ENCODE data around the gene ACTR5. TPM values are rescaled to one million over a fixed set of nuclear protein-coding genes. Genes with fewer than 3 reads are reported as not detected.

ACTR5 gene
- total RNA-seq, 1 experiment from 2014 or later: 18.3 TPM

- H3K9ac ChIP-seq (ENCODE audit: low read length): no peak overlapping the region
- no peak overlapping the region for H3K4me3 ChIP-seq (ENCODE audit: low read length)
- H3K9me2 ChIP-seq (replicated peaks; ENCODE audit: low read length): no peaks in the 10 kb centered on the region
- ChIA-PET POLR2A (ENCODE audit: unreplicated experiment) (no interaction called here), CTCF (no interaction called here)
- no peaks in the 10 kb centered on the region for H3F3A ChIP-seq (ENCODE audit: low read length, unreplicated experiment)
- no peak overlapping the region for H2AFZ ChIP-seq (ENCODE audit: low read length)
- no peaks in the 10 kb centered on the region for H3K9me3 ChIP-seq (ENCODE audit: low read length)
- peaks cover 24% of the 10 kb centered on the region; the same call in 1 of the 2 replicates for H3K36me3 ChIP-seq (ENCODE audit: low read depth, low read length)
- peaks cover 3% of the 10 kb centered on the region for H3K4me1 ChIP-seq (ENCODE audit: insufficient read depth, low read length)
- no peaks in the 10 kb centered on the region for H3K79me2 ChIP-seq (ENCODE audit: low read length)
- intact Hi-C loops (cut with micrococcal nuclease): no loop called here
- ATAC-seq: no peak
- H3K4me2 ChIP-seq (ENCODE audit: low read length): no peak overlapping the region
- DNase-seq: no peak
- H3K27ac ChIP-seq (ENCODE audit: low read length): no peak overlapping the region
- BruUV-seq (replicated peaks): no TSS peak
- no peak for TF ChIP-seq EZH2 (IDR thresholded peaks at IDR 0.05; ENCODE audit: low read length, unreplicated experiment)
- no peak for TF ChIP-seq EZH2phosphoT487 (IDR thresholded peaks at IDR 0.05; ENCODE audit: borderline replicate concordance, low read length)
- TF ChIP-seq CTCF (conservative IDR thresholded peaks at IDR 0.05; ENCODE audit: low read depth, low read length): no peak
- no peaks in the 10 kb centered on the region for H4K20me1 ChIP-seq (ENCODE audit: low read length)
- no peaks in the 10 kb centered on the region for H3K27me3 ChIP-seq (ENCODE audit: low read length)
Measured at GRCh38 chr20:38759106-38759505, 10.8 kb downstream of the ACTR5 start.

- Histone ChIP-seq H4K20me1 (ENCODE audit: low read length) (no peaks in the 10 kb centered on the region), H3K9me3 (ENCODE audit: low read length) (no peaks in the 10 kb centered on the region), H3K79me2 (ENCODE audit: low read length) (no peaks in the 10 kb centered on the region), H3K4me3 (ENCODE audit: low read length) (no peak overlapping the region), H3K27ac (ENCODE audit: low read length) (no peak overlapping the region), H3K4me2 (ENCODE audit: low read length) (no peak overlapping the region), H3K36me3 (ENCODE audit: low read depth, low read length) (peaks cover 24% of the 10 kb centered on the region), H3K9ac (ENCODE audit: low read length) (no peak overlapping the region), H2AFZ (ENCODE audit: low read length) (no peak overlapping the region), H3K9me2 (replicated peaks; ENCODE audit: low read length) (no peaks in the 10 kb centered on the region), H3K4me1 (ENCODE audit: insufficient read depth, low read length) (peaks cover 17% of the 10 kb centered on the region), H3F3A (ENCODE audit: low read length, unreplicated experiment) (no peaks in the 10 kb centered on the region), H3K27me3 (ENCODE audit: low read length) (no peaks in the 10 kb centered on the region)
- CTCF ChIA-PET: no interaction called here
- BruUV-seq (replicated peaks): no TSS peak
- no peak for TF ChIP-seq EZH2 (IDR thresholded peaks at IDR 0.05; ENCODE audit: low read length, unreplicated experiment)
- TF ChIP-seq EZH2phosphoT487 (IDR thresholded peaks at IDR 0.05; ENCODE audit: borderline replicate concordance, low read length): no peak
- TF ChIP-seq CTCF (conservative IDR thresholded peaks at IDR 0.05; ENCODE audit: low read depth, low read length): no peak
- no peak for DNase-seq
- POLR2A ChIA-PET (ENCODE audit: unreplicated experiment): no interaction called here
- intact Hi-C loops (cut with micrococcal nuclease): no loop called here
- no peak for ATAC-seq
Measured at GRCh38 chr20:38760978-38761377, 12.7 kb downstream of the ACTR5 start.

- Histone ChIP-seq H4K20me1 (ENCODE audit: low read length) (no peaks in the 10 kb centered on the region), H3K9ac (ENCODE audit: low read length) (no peak overlapping the region), H3K9me3 (ENCODE audit: low read length) (no peaks in the 10 kb centered on the region), H3K4me2 (ENCODE audit: low read length) (no peak overlapping the region), H3K36me3 (ENCODE audit: low read depth, low read length) (peaks cover 28% of the 10 kb centered on the region), H3K4me1 (ENCODE audit: insufficient read depth, low read length) (peaks cover 17% of the 10 kb centered on the region), H3K27me3 (ENCODE audit: low read length) (no peaks in the 10 kb centered on the region), H3K79me2 (ENCODE audit: low read length) (no peaks in the 10 kb centered on the region), H2AFZ (ENCODE audit: low read length) (no peak overlapping the region), H3K4me3 (ENCODE audit: low read length) (no peak overlapping the region), H3K9me2 (replicated peaks; ENCODE audit: low read length) (no peaks in the 10 kb centered on the region), H3F3A (ENCODE audit: low read length, unreplicated experiment) (no peaks in the 10 kb centered on the region), H3K27ac (ENCODE audit: low read length) (no peak overlapping the region)
- TF ChIP-seq CTCF (conservative IDR thresholded peaks at IDR 0.05; ENCODE audit: low read depth, low read length) (no peak), EZH2 (IDR thresholded peaks at IDR 0.05; ENCODE audit: low read length, unreplicated experiment) (no peak), EZH2phosphoT487 (IDR thresholded peaks at IDR 0.05; ENCODE audit: borderline replicate concordance, low read length) (no peak)
- CTCF ChIA-PET: no interaction called here
- no peak for ATAC-seq
- no peak for DNase-seq
- POLR2A ChIA-PET (ENCODE audit: unreplicated experiment): no interaction called here
- intact Hi-C loops (cut with micrococcal nuclease): no loop called here
- no TSS peak for BruUV-seq (replicated peaks)
Measured at GRCh38 chr20:38762174-38762573, 13.9 kb downstream of the ACTR5 start.
